Psoas muscle (tissue), 8 donors: Measurements from ENCODE around the gene SPDYE5. TPM values are rescaled to one million over a fixed set of nuclear protein-coding genes. Genes with fewer than 3 reads are reported as not detected.

Experiments
- ATAC-seq, 4 donors: fragments of 200-7000 bp; cut with Tn5 transposase; one replicate each; pipeline ENCODE4 v1.9.1; 2020; ENCODE audit warnings: moderate library complexity in 3 of 4, mild to moderate bottlenecking in 2 of 4
- DNase-seq, 2 donors: peaks; one replicate each; pipeline ENCODE4 v3.0.0-alpha.2; 2020
- H3K27ac ChIP-seq: fragments of 200-600 bp; one replicate; pipeline ENCODE4 v1.8.0; 2022
- H3K27me3 ChIP-seq, 3 donors: fragments of 200-600 bp in 1 of 3; one replicate each; pipeline versions ENCODE4 v1.6.1 to v1.8.0; 2013 to 2022; ENCODE audit warnings: low read length in 2 of 3, mild to moderate bottlenecking in 2 of 3, moderate library complexity in 1 of 3; ENCODE audit not compliant: insufficient read depth in 3 of 3
- H3K36me3 ChIP-seq, 2 donors: fragments of 200-600 bp in 1 of 2; one replicate each; pipeline versions ENCODE4 v1.6.1 to v1.8.0; 2013 to 2022; ENCODE audit warnings: low read depth in 1 of 2, mild to moderate bottlenecking in 1 of 2, moderate library complexity in 1 of 2; ENCODE audit not compliant: insufficient read depth in 1 of 2
- H3K4me1 ChIP-seq: fragments of 200-600 bp; one replicate; pipeline ENCODE4 v1.8.0; 2022
- H3K4me3 ChIP-seq: fragments of 200-600 bp; one replicate; pipeline ENCODE4 v1.8.0; 2022; ENCODE audit warnings: mild to moderate bottlenecking
- H3K9me3 ChIP-seq: fragments of 200-600 bp; one replicate; pipeline ENCODE4 v1.8.0; 2022
- WGBS, 3 donors: extraction: QIAGEN DNeasy Blood & Tissue Kit; methylation state at CpG; one replicate each; pipeline versions ENCODE4 v1.1.6 to v1.1.7; 2013; 5-methylcytosine and 5-hydroxymethylcytosine counted together
- intact Hi-C, 2 donors: fragments of 100-400 bp; cut with DNase I; formaldehyde crosslinking; loops; one replicate each; pipeline versions ENCODE4 v1.11.0 to v1.14.2; 2022
- polyA plus RNA-seq, 3 donors: library from polyadenylated mRNA; stranded (reverse); fragments of 200-250 nt; gene quantifications; one replicate each; pipeline ENCODE4 v1.2.3, GENCODE V29; 2013
- total RNA-seq, 4 donors: library from RNA; stranded (reverse); fragmentation: NEBNext Ultra II Directional in 2 of 4; extraction: Animal tissue kit (Norgen Biotek cat#: 25700) in 2 of 4; gene quantifications; one replicate each; pipeline versions ENCODE4 v1.2.1 to v1.2.4, GENCODE V29; 2021 to 2023
- TF ChIP-seq, protein P1 (sequence below): fragments of 200-600 bp; IDR thresholded peaks from one replicate; pipeline ENCODE4 v1.8.0; 2022; ENCODE audit warnings: antibody characterized with exemption
- donor health status: healthy with polysubstance abuse.
- donor health status: DM: no; HTN: no; CAD: no; lungs with moderate emphysema.
- donor health status: Bipolar disorder and iron deficiency.
- donor health status: healthy.
- donor health status: DM: yes; HTN: yes; CAD: no.
- donor health status: DM: no; HTN: no; CAD: no.
- donor health status: DM: no; HTN: no; CAD: no.
- donor health status: DM: yes; HTN: yes; CAD: no.

Gene SPDYE5
- total and polyA plus RNA-seq, 7 donors, result 0.01 to 0.28 TPM; not detected in 5

DNA sequence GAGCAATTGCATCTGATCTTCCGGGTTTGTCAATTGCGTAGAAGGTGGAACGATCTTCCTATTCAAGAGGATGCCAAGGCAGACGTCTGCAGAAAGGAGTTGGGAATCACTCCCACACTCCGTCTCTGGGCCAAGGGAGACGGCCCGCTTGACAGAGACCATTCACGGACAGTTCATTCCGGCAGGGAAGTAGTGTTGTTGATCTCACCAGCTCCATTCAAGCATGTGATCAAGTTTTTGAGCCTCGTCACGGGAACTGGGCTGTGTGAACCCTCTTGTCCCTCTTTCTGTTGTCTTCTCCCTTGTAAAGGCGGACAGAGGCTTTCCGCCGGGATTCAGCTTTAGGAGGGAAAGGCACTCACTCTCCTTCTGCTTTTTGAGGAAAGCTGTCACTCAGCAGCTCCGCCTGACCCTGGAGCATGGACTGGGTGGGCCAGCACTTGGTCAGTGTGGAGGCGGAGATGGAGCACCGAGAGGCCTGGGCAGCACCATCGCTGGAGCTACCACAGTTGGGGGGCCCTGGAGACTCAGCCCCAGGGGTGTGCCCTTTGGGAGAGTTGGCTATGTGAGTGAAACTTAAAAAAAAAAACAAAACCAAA, 44.9 kb downstream of the SPDYE5 start:
- TF ChIP-seq, protein P1, sequence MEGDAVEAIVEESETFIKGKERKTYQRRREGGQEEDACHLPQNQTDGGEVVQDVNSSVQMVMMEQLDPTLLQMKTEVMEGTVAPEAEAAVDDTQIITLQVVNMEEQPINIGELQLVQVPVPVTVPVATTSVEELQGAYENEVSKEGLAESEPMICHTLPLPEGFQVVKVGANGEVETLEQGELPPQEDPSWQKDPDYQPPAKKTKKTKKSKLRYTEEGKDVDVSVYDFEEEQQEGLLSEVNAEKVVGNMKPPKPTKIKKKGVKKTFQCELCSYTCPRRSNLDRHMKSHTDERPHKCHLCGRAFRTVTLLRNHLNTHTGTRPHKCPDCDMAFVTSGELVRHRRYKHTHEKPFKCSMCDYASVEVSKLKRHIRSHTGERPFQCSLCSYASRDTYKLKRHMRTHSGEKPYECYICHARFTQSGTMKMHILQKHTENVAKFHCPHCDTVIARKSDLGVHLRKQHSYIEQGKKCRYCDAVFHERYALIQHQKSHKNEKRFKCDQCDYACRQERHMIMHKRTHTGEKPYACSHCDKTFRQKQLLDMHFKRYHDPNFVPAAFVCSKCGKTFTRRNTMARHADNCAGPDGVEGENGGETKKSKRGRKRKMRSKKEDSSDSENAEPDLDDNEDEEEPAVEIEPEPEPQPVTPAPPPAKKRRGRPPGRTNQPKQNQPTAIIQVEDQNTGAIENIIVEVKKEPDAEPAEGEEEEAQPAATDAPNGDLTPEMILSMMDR, result no peak
- ATAC-seq, result no peak
- Histone ChIP-seq H3K9me3 (no peaks in the 10 kb centered on the region), H3K4me1 (peaks cover 3% of the 10 kb centered on the region), H3K4me3 (no peak overlapping the region), H3K27ac (no peak overlapping the region), H3K36me3 (peaks cover 0 to 55% of the 10 kb centered on the region in 2 donors), H3K27me3 (no peaks in the 10 kb centered on the region)
- 84 to 88% (median 86%) methylated on average over 18 of the region's 18 CpGs for WGBS, 3 donors
- intact Hi-C loops, result loop anchor here (10.0 kb wide), 2 partner anchors 228 to 488 kb away; no protein-coding TSS in a partner anchor
- DNase-seq, result no peak

DNA sequence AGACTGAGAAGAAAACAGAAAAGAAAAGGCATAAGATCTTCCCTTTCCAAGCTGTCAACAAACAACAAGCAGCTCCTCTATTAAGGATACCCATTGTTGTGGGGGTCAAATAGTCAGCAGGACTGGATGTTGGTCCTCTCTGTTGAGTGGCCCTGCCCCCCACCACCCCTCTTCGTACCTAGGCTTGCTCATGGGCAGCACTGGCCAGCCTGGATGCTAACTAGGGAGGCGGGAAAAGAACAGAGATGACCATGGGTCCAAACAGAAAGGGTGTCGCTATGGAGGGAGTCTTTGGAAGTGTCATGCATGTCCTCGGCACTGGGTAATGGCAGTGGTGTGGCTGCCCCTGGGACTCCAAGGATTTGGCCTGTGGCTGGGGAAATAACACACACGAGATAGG, 45.6 kb downstream of the SPDYE5 start:
- Histone ChIP-seq H3K9me3 (no peaks in the 10 kb centered on the region), H3K27ac (no peak overlapping the region), H3K4me1 (no peaks in the 10 kb centered on the region), H3K4me3 (no peak overlapping the region), H3K36me3 (peaks cover 0 to 56% of the 10 kb centered on the region in 2 donors), H3K27me3 (no peaks in the 10 kb centered on the region)
- DNase-seq (no peak), ATAC-seq (no peak)
- TF ChIP-seq, protein P1, result no peak
- intact Hi-C loops, result loop anchor here (10.0 kb wide), 2 partner anchors 227 to 487 kb away; no protein-coding TSS in a partner anchor
- WGBS, 3 donors, result 81 to 95% (median 95%) methylated on average over 5 of the region's 5 CpGs

DNA sequence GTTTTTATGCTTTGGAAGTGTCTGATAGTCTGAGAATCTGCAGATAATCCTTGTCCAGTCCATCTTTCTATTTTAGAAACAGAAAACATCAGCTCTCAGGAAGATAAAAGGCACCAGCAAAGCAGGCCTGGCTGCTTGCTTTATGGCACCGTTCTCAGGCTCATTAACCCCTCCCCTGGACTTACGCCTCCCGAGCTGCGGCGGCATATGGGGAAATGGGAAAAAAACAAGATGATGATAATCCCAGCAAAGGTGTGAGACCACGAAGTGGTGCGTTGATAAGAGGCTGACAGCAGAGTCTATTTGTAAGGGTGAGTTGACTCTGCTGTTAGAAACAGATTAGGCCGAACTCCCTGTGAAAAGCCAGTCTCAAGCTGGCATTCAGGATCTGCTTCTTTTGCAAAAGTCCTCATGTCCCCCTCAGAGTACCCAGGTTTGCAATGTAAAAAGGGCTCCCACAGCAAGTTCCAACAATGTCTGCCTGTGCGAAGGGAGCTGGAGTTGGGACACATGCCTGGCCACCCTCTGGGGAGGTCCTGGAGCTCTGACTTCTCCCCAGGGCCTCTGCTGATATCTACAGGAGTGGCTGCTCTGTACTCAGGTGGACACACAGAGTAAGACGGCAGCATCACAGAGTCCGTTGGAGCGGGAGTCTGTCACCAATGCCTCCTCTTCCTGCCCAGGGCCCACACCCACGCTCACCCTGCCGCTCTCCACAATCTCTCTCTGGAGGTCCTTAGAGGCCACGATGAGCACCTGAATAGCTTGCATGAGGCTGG, 54.3 kb downstream of the SPDYE5 start:
- DNase-seq (peak in 1 of 2 donors; percentile 25), ATAC-seq (no peak)
- Histone ChIP-seq H3K4me1 (no peaks in the 10 kb centered on the region), H3K4me3 (no peak overlapping the region), H3K27me3 (no peaks in the 10 kb centered on the region), H3K36me3 (peaks cover 0 to 64% of the 10 kb centered on the region in 2 donors), H3K27ac (no peak overlapping the region), H3K9me3 (no peaks in the 10 kb centered on the region)
- WGBS, 3 donors, result 73 to 80% (median 74%) methylated on average over 15 of the region's 15 CpGs
- TF ChIP-seq, protein P1, result no peak
- intact Hi-C loops, result no loop called here

Other genes starting within 250 kb of the SPDYE5 start
- under 1 TPM in 3 of 4 donors, not detected in 1; 0.27 to 0.92 (median 0.36) TPM for gene TRIM73, start 96.7 kb upstream of the SPDYE5 start, total RNA-seq
- under 1 TPM; 0.13 to 0.79 (median 0.44) TPM for gene TRIM73, start 96.7 kb upstream of the SPDYE5 start, polyA plus RNA-seq
- gene POM121C, start 6.0 kb upstream of the SPDYE5 start, total RNA-seq, result 10 to 100 TPM; 19.4 to 29.3 (median 23.1) TPM
- 10 to 100 TPM in 1 of 3 donors, 1 to 10 TPM in 2; 7.9 to 18.8 (median 9.2) TPM for gene POM121C, start 6.0 kb upstream of the SPDYE5 start, polyA plus RNA-seq
- gene HIP1, start 246.6 kb downstream of the SPDYE5 start, total RNA-seq, result 10 to 100 TPM in 1 of 4 donors, 1 to 10 TPM in 3; 5.4 to 11.9 (median 7.1) TPM
- 1 to 10 TPM; 2.5 to 3.9 (median 3.7) TPM for gene HIP1, start 246.6 kb downstream of the SPDYE5 start, polyA plus RNA-seq